ENCODE results near the gene SNAPC4.
"Not testable (repeated sequence)": the region's sequence is repeated elsewhere in the genome, so short reads cannot be mapped to it uniquely, and the experiment has no call there.

Gene SNAPC4

DNA sequence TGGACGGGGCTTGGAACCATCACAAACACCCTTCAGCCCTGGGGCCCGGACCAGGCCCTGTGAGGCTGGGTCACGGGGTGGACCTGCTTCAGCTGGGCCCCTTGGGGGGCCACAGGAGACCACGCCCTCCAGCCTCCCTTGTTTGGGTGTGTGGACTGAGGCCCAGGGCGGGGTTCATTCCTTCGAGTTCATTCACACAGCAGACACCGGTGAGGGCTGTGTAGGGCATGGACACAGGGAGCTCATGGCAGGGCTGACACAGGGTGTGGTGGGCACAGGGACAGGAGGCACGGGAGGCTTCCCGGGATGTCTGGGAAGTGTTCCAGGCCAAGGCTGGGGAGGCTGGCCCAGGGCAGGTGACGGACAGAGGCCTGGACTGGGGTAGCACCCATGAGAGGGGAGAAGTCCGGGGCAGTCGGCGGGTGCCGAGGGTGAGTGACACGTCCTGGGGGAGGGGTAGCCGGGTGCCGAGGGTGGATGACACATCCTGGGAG, 45.3 kb downstream of the SNAPC4 start:
- DNase-seq = no peak

GRCh38 chr9:136353757-136354488, 46.0 kb downstream of the SNAPC4 start:
- DNase-seq = no peak

DNA sequence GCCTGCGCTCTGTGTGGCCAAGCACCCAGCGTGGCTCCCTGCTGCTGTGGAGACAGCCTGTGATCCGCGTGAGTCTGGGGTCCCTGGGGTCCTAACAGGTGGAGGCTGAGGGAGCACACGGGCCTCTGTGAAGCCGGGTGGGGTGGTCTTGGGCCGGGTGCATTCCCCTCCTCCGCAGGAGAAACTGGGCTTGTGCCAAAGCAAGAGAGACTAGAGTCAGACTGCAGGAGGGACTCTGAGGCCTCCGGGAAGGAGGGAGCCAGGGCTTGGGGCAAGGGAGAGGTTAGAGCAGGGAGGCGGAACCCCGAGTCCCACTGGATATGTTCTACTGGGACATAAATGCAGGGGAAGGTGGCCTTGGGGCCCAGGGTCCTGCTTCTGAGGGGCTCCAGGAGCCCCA, 46.9 kb downstream of the SNAPC4 start:
- DNase-seq = no peak

DNA sequence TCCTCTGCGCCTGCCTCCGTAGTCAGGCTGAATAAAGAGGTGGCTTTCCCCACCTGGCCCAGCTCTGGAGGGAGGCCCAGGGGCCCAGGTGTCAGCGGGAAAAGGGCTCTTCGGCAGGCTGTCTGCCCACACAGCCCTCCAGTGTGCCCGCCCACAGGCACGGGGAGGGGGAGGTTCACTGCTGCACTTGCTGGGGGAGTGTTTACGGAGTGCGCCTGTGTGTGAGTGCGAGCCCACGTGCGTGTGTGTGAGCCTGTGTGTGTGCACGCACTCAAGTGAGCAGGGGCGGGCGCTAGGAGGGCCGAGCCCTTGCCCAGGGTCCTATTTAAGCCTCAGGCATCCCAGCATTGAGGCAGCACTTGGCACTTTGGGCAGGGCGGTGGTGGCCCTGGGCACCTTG, 47.3 kb downstream of the SNAPC4 start:
- no peak for DNase-seq

GRCh38 chr9:136351868-136352267, 48.1 kb downstream of the SNAPC4 start:
- DNase-seq = not testable (repeated sequence)

- no peak for DNase-seq
Observed at GRCh38 chr9:136351252-136351800, 48.6 kb downstream of the SNAPC4 start.

Data from effector CD8-positive, alpha-beta T cell (primary cell).